HG03571 (cell line): ENCODE measurements around the gene CLDN25.

ENCODE experiments used
- ATAC-seq: cut with Tn5 transposase; IDR thresholded peaks from one replicate; pipeline ENCODE4 v1.9.1; 2021; ENCODE audit not compliant: unreplicated experiment

CLDN25 gene

GRCh38 chr11:113806406-113806805, 26.8 kb downstream of the CLDN25 start:
- ATAC-seq, result no peak

DNA sequence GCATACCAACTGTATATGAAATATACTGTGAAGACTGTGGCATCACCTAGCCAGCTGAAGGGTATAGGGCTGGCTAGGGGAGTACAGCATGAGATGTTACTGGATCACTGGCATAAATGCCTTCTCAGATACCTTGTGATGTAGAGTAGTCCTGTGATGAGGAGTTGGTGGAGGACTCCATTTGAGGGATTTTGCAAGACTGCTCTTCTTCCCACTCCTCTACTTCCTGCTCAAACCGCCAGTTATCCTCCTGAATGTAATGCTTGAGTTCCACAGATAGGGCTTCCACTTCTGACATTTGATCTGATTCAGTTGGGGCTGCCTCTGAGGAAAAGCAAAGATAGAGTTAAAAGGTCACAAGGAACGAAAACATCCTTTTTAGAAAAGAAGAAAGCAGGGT, 29.3 kb downstream of the CLDN25 start:
- no peak for ATAC-seq

DNA sequence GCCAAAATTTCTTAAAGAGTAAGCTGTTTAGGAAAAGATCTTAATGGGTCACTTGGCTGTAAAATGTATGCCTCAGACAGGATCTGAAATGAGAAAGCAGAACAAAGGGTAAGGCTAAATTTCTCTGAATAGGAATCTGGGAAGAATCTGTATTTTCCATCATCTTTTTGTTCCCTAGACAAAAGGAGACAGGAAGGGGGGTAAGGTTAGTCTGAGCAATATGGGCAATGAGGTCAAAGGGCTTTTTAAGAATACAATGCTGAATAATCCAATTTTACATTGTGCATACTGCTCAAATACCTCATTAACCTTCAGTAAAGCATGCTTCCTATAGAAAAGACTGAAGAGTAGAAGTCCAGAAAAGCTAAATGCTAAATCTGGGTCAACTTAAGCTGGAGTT, 34.6 kb downstream of the CLDN25 start:
- no peak for ATAC-seq

DNA sequence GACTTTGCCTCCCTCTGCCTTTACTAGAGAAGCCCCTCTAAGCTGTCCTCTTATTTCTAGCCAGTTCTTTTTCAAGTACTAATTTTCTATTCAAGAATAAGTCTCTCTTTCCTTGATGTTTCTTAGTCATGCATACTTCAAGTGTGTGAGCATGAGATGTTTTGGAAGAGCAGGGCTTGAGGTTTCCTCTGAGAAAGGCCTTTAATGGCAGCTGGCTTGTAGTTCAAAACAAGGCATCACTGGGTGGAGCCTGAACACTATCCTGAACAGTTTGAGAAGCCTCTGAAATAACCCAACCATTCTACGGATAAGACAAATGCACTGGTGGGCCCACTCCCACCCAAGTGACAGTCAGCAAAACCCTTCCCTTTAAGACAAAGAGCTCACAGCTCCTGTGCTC, 37.6 kb downstream of the CLDN25 start:
- no peak for ATAC-seq

DNA sequence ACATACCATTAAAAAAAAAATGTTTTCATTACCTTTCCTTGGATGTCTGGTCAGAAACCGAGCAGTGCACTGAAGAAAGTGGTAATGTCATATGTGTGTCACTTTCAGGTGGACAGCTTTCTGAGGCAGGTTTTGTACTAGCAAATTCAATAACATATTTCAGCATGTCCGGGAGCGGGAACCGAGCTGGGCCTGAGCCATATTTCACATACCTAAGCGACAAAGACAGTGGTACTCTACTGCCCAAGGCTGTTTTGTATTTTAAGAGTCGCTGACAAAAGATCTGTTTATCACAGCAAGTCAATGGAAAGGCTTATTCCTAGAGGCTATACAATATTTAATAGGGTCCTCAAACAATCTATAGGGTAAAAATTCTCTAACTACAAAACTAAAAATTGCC, 38.0 kb downstream of the CLDN25 start:
- ATAC-seq, result no peak

GRCh38 chr11:113818426-113818825, 38.8 kb downstream of the CLDN25 start:
- no peak for ATAC-seq

GRCh38 chr11:113827477-113827876, 47.9 kb downstream of the CLDN25 start:
- ATAC-seq, result no peak

DNA sequence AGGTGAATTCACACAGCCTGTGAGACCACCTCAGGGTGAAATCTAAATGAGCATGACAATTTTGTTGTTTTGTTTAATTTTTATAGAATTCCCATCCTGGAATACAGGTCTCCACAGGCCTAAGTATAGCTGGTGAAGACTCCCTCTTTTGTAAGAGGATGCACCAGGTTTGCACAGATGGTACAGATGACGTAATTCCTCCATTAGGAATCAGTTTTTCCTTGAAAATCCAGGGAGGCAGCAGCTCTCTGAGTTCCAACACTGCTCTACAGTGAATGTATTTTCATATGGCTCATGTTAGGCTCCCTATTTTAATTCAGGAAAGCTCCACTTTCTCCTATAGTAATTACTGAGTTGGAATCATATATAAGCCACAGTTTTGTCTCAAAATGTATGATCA, 48.6 kb downstream of the CLDN25 start:
- ATAC-seq, result no peak

GRCh38 chr11:113829751-113830150, 50.2 kb downstream of the CLDN25 start:
- no peak for ATAC-seq
